ENCODE data around the gene DLG2.

GRCh38 chr11:84408946-84409411 lies 1218.2 kb downstream of the DLG2 start:
- TF ChIP-seq TAF1 (IDR thresholded peaks at IDR 0.05; ENCODE audit: borderline replicate concordance, insufficient read depth, low read length), result no peak
- TF ChIP-seq POLR2AphosphoS5 (IDR thresholded peaks at IDR 0.05; ENCODE audit: low read depth, low read length), result no peak
- TF ChIP-seq REST (IDR thresholded peaks at IDR 0.05; ENCODE audit: insufficient read depth in 1 of 2, low read depth in 2 of 2, low read length in 2 of 2), result no peak
- no peak for TF ChIP-seq FOXP2 (optimal IDR thresholded peaks at IDR 0.05; ENCODE audit: borderline replicate concordance, extremely low read depth, extremely low read length, insufficient read depth)
